ENCODE data around the gene SCN9A. TPM values are rescaled to one million over a fixed set of nuclear protein-coding genes. Genes with fewer than 3 reads are reported as not detected.

The SCN9A gene
- total RNA-seq, 1 experiment from 2014 or later: 1.3 TPM

GRCh38 chr2:166246901-166247300 lies 128.8 kb downstream of the SCN9A start:
- H3K23me2 ChIP-seq (ENCODE audit: insufficient read length, low read depth, low read length, poor library complexity, severe bottlenecking): no peaks in the 10 kb centered on the region
- no peak overlapping the region for H2BK20ac ChIP-seq (ENCODE audit: low read depth, low read length, poor library complexity, severe bottlenecking)
- H3K27ac Mint-ChIP-seq: no peak overlapping the region
- no peak overlapping the region for H3K14ac ChIP-seq (ENCODE audit: insufficient read depth, low read length)
- H3K23ac ChIP-seq (ENCODE audit: insufficient read length, low read depth, low read length): no peak overlapping the region
- H2BK5ac ChIP-seq (ENCODE audit: insufficient read length, low read length): no peak overlapping the region
- no peak overlapping the region for H3K18ac ChIP-seq (ENCODE audit: insufficient read length, low read depth, low read length)
- H3K4ac ChIP-seq (ENCODE audit: low read depth, low read length): no peak overlapping the region
- DNase-seq: no peak
- no peaks in the 10 kb centered on the region for H3K9me3 Mint-ChIP-seq
- WGBS (ENCODE audit: extremely low coverage, insufficient read length, low lambda C conversion rate): no CpG with 5 or more reads among the region's 1 CpG
- no peak overlapping the region for H2AFZ ChIP-seq (ENCODE audit: low read length)
- no peaks in the 10 kb centered on the region for H3K36me3 Mint-ChIP-seq (ENCODE audit: insufficient read depth in 1 of 3, low read depth in 3 of 3)
- no peaks in the 10 kb centered on the region for H3K4me1 ChIP-seq (ENCODE audit: insufficient read depth, low read length)
- H3K79me1 ChIP-seq (ENCODE audit: insufficient read depth, low read depth, low read length, poor library complexity, severe bottlenecking): no peaks in the 10 kb centered on the region
- no peaks in the 10 kb centered on the region for H3K9me3 ChIP-seq (ENCODE audit: control insufficient read depth, low read depth, low read length)
- no peaks in the 10 kb centered on the region for H3K79me2 ChIP-seq (ENCODE audit: insufficient read depth, low read length)
- H4K20me1 ChIP-seq (ENCODE audit: control insufficient read depth, insufficient read depth, insufficient read length): no peaks in the 10 kb centered on the region
- no peak overlapping the region for H3K27ac ChIP-seq (ENCODE audit: insufficient read length, low read depth, low read length)
- H3T11ph ChIP-seq (ENCODE audit: low read length): no peak overlapping the region
- H2AK5ac ChIP-seq (ENCODE audit: insufficient read length, low read length): no peak overlapping the region
- no peak overlapping the region for H3K56ac ChIP-seq (ENCODE audit: insufficient read length, low read depth, low read length)
- H3K4me3 Mint-ChIP-seq: no peak overlapping the region
- no peak overlapping the region for H2BK120ac ChIP-seq (ENCODE audit: low read depth, low read length, poor library complexity, severe bottlenecking)
- no peak overlapping the region for H3K9ac ChIP-seq (ENCODE audit: extremely low read depth, insufficient read length, low read length)
- H3K27me3 ChIP-seq (ENCODE audit: insufficient read depth, low read length): no peaks in the 10 kb centered on the region
- no peak overlapping the region for H4K8ac ChIP-seq (replicated peaks; ENCODE audit: insufficient read length, low read depth, low read length)
- no peak overlapping the region for H2BK15ac ChIP-seq (ENCODE audit: low read depth, low read length)
- H2BK12ac ChIP-seq (ENCODE audit: insufficient read length, low read depth, low read length): no peak overlapping the region
- H3K4me1 Mint-ChIP-seq: peaks cover 6 to 8% of the 10 kb centered on the region in 2 experiments
- H4K91ac ChIP-seq (ENCODE audit: insufficient read length, low read depth, low read length): no peak overlapping the region
- TF ChIP-seq CTCF (conservative IDR thresholded peaks at IDR 0.05): no peak
- no peak overlapping the region for H4K5ac ChIP-seq (ENCODE audit: insufficient read length, low read depth, low read length)
- no peak overlapping the region for H3K4me2 ChIP-seq (ENCODE audit: insufficient read depth, insufficient read length, low read length)
- H3K27me3 Mint-ChIP-seq (ENCODE audit: low read depth): no peaks in the 10 kb centered on the region

Data from H9 (cell line).